GM21423 (cell line): ENCODE results near the gene ADD1.
A peak's percentile ranks its signal among the peaks of the same experiment; 100 is the strongest.
"Not testable (repeated sequence)": the region's sequence is repeated elsewhere in the genome, so short reads cannot be mapped to it uniquely, and the experiment has no call there.

Experiments
- ATAC-seq: cut with Tn5 transposase; IDR thresholded peaks from one replicate; pipeline ENCODE4 v1.9.1; 2021; ENCODE audit warnings: mild to moderate bottlenecking, moderate library complexity; ENCODE audit not compliant: unreplicated experiment

ADD1 gene

DNA sequence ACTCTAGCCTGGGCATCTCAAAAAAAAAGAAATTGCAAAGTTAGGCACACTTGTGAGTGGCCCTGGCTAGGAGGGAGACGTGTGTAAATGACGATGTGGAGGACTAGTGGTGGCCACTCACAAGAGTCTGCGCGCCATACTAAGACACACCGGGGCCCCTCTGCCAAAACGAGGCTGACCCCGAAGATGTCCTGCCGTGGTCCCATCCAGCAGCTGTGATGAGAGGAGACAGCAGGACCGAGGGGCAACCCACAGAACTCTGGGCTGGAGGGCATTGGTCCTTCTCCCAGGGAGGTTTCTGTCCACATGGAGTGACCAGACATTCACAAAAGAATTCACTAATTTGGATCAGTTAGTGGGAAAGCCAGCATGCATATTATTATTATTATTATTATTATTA is 72.1 kb downstream of the ADD1 start:
- no peak for ATAC-seq

DNA sequence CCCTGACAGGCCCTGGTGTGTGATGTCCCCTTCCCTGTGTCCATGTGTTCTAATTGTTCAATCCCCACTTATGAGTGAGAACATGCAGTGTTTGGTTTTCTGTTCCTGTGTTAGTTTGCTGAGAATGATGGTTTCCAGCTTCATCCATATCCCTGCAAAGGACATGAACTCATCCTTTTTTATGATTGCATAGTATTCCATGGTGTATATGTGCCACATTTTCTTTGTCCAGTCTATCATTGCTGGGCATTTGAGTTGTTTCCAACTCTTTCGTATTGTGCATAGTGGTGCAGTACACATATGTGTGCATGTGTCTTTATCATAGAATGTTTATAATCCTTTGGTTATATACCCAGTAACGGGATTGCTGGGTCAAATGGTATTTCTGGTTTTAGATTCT is 73.1 kb downstream of the ADD1 start:
- not testable (repeated sequence) for ATAC-seq

DNA sequence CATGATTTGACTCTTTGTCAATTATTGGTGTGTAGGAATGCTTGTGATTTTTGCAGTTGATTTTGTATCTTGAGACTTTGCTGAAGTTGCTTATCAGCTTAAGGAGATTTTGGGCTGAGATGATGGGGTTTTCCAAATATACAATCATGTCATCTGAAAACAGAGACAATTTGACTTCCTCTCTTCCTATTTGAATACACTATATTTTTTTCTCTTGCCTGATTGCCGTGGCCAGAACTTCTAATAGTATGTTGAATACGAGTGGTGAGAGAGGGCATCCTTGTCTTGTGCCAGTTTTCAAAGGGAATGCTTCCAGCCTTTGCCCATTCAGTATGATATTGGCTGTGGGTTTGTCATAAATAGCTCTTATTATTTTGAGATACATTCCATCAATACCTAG is 74.7 kb downstream of the ADD1 start:
- ATAC-seq, result not testable (repeated sequence)

DNA sequence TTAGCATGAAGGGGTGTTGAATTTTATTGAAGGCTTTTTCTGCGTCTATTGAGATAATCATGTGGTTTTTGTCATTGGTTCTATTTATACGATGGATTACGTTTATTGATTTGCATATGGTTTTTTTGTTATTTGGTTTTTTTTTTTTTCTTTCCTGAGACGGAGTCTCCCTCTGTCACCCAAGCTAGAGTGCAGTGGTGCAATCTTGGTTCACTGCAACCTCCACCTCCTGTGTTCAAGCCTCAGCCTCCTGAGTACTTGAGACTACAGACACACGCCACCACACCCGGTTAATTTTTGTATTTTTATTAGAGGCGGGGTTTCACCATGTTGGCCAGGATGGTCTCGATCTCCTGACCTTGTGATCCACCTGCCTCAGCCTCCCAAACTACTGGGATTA is 75.1 kb downstream of the ADD1 start:
- ATAC-seq, result not testable (repeated sequence)

DNA sequence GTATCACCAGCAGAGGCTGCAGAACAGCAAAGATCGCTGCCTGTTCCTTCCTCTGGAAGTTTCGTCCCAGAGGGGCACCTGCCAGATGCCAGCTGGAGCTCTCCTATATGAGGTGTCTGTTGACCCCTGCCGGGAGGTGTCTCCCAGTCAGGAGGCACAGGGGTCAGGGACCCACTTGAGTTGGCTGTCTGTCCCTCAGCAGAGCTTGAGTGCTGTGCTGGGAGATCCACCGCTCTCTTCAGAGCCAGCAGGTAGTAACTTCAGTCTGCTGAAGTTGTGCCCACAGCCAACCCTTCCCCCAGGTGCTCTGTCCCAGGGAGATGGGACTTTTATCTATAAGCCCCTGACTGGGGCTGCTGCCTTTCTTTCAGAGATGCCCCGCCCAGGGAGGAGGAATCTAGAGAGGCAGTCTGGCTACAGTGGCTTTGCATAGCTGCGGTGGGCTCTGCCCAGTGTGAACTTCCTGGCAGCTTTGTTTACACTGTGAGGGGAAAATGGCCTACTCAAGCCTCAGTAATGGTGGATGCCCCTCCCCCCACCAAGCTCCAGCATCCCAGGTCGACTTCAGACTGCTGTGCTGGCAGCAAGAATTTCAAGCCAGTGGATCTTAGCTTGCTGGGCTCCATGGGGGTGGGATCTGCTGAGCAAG is 78.9 kb downstream of the ADD1 start:
- ATAC-seq, result not testable (repeated sequence)

DNA sequence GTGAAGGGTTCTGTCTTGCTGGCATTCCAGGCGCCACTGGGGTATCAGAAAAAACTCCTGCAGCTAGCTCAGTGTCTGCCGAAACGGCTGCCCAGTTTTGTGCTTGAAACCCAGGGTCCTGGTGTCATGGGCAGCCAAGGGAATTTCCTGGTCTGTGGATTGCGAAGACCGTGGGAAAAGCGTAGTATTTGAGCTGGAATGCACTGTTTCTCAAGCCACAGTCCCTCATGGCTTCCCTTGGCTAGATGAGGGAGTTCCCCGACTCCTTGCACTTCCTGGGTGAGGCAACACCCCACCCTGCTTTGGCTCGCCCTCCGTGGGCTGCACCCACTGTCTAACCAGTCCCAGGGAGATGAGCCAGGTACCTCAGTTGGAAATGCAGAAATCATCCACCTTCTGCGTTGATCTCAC is 79.5 kb downstream of the ADD1 start:
- ATAC-seq, result no peak

DNA sequence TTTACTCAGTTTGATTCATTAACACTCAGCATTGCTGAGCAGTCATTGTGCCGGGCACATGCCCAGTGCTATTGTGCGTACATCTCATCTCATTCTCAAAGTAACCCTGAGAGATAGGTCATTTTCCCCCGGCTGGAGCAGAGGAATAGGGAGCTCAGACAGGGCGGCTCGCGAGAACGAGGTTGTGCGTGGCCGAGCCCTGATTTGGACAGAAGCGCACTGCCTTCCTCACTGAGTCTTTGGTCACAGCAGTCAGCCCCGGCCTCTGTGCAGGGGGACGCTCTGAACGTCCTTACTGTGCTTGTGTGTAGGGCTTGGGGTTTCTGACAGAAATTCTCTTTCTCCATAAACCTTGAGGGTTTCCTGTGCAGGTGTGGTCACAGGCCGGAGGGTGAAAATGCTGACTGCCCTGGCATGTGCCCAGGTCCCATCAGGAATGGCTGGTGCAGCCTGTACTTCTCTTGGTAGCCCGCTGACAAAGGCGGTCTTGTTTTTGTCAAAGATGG is 80.1 kb downstream of the ADD1 start:
- no peak for ATAC-seq

DNA sequence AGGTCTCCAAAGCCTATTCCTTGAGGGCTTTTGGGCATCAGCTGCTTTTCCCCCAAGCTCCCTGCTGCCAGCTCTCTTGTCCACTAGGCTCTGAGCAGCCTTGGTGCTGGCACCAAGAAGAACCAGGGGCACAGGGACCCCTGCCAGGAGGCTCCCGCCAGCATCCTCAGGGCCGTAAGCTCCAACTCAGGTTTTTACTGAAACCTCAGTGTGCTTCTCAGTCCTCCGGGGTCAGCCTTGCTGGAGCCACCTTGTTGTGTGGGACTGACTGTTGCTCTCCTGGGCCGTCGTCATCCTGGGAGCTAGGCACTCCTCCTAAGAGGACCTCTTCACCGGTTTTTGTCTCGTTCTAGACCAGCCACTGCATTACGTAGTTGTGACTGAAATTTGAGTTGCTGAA is 80.6 kb downstream of the ADD1 start:
- no peak for ATAC-seq

DNA sequence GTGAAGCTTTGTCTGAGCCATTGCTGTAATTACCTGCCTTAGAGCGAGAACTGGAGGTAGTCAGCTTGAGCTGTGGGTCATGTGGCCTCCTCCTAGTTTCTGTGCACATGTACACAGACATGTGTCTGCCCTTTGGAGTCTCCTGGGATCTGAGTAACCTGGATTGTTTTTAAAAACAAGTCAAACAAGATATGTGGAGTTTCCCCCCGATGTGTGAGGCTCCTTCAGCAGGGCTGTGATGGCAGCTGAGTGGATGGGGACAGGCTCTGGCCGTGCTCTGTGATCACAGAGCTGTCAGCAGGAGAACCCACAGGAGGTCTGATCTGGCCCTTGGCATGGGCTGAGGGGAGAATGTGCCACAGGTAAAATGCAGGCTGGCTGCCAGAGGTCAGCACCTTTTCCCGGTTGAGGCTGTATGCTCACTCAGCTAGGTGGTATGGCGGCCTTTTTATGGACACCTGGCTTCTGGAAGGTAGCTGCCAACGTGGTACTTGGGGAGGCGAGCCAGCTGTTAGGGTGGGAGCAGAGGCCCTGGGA is 81.2 kb downstream of the ADD1 start:
- no peak for ATAC-seq

DNA sequence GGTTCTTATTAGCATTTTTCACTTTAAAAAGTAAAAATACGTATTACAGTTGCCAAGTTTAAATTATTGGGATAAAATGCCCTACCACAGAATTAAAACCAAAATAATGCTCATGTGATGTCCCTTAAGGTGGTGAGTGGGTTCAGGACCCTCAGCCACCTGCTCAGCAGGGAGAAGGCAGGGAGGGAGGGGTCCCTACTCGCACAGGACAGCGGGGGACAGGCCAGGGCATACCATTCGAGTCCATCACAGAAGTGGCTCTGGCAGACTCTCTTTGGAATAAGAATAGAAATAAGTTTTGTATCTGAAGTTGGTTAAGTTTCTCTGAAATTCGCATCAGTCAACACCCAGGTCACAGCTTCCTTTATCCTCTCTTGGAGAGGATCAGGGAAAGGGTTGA is 81.9 kb downstream of the ADD1 start:
- ATAC-seq, result no peak

DNA sequence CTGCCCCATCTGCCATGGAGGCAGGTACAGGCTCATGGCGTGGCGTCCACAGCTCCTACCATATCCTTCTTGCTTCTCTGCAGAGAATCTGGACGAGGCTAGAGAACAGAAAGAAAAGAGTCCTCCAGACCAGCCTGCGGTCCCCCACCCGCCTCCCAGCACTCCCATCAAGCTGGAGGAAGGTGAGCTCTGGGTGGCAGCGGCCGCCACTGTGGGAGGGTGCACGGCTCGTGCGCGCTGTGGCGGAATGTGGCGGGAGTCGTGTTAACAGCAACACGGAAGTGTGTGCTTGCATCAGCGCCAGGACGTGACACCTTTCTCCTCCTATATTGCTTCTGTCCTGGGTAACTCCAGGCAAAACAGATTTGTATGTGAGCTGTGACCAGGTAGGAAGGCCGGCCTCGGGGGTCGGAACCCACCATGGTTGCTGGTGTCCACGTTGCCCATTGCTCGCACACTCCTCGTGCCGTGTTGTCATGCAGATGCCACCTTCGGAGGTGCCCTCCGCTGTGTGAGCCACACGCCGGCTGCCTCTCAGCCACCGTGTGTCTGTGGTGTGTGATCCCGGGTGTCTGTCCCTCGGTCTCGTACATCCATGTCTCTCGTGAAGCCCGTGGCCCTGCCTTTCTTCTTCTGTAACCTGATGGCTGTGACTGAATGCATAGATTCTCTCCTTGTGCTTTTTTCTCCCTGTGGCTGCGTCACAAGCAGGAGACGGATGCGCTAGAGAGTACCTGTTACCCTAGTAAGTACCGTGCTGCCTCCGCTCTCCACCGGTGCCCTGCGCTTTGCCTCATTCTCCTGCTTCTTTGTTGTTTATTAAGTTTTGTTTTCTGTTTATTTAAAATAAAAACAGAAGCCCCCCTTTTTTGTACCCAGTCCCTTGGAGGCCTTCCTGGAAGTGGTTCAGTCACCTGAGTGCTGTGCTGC is 82.6 kb downstream of the ADD1 start:
- no peak for ATAC-seq

DNA sequence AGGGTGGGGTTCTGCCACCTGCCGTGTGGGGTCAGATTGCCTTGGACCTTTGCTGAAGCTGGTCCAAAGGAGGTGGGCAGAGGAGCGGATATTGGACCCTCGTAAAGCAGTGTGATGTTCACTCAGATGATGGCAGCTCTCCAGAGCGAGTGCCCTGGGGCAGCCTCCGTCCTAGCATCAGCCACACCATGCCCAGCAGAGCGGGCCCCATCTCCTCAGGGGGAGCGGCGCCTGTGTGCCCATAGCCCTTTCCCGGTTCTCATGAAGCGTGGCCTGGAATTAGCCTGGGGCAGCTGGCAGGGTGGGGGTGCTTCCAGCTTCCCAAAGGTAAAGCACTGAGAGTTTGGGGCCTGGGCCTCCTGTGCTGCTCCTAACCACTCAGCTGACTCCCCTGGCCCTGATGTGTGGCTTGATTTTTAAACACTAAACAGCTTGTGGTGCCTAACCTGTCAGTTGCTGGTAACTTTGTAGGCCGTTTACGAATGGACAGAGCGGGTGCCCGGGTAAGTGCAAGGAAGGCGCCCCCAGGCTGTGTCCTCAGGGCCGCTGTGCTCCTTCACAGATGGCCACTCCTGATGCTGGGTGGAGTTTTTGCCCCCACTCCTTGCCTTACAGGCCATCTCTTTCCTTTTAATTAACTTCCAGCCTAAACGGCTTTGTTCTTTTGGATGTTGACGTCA is 83.5 kb downstream of the ADD1 start:
- no peak for ATAC-seq

DNA sequence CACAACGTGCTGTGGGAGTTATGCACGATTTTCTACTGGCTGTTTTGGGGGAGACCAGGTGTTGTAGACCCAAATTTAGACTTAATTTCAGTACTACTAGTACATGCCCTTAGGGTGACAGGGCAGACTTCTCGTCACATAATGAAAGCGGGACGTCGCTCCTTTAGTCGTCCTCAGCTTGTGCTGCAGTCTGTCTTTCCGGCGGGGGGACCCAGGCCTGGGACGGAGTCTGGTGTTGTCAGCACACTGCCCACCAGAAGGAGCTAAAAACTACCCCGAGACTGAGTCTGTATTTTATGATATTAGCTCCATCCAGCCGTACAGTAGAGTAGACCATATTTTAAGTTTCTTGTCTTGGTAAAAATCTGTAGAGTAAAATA is 84.0 kb downstream of the ADD1 start:
- ATAC-seq, result no peak

DNA sequence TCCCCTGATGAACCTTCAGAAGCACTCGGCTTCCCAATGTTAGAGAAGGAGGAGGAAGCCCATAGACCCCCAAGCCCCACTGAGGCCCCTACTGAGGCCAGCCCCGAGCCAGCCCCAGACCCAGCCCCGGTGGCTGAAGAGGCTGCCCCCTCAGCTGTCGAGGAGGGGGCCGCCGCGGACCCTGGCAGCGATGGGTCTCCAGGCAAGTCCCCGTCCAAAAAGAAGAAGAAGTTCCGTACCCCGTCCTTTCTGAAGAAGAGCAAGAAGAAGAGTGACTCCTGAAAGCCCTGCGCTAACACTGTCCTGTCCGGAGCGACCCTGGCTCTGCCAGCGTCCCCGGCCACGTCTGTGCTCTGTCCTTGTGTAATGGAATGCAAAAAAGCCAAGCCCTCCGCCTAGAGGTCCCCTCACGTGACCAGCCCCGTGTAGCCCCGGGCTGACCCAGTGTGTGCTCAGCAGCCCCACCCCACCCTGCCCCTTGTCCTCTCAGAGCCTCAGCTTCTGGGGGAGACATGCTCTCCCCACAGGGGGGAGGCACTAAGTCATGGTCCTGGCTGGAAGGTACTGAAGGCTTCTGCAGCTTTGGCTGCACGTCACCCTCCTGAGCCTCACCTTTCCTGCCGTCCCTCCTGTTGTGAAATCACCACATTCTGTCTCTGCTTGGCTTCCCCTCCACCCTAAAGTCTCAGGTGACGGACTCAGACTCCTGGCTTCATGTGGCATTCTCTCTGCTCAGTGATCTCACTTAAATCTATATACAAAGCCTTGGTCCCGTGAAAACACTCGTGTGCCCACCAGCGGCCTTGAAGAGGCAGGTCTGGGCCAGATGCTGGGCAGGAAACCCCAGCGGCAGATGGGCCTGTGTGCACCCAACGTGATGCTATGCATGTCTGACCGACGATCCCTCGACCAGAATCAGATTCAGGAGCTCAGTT is 84.9 kb downstream of the ADD1 start:
- ATAC-seq, result no peak

DNA sequence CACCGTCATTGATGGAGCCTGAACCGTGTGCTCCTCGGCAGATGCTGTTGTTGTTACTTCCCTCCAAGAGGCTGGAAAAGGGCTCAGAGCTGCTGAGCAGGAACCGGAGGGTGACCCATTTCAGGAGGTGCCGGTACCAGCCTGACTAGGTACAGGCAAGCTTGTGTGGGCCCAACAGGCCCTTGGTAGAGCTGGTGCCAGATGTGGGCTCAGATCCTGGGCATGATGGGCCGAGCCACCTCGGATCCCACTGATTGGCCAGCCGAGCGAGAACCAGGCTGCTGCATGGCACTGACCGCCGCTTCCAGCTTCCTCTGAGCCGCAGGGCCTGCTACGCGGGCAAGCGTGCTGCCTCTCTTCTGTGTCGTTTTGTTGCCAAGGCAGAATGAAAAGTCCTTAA is 85.8 kb downstream of the ADD1 start:
- ATAC-seq, result no peak

DNA sequence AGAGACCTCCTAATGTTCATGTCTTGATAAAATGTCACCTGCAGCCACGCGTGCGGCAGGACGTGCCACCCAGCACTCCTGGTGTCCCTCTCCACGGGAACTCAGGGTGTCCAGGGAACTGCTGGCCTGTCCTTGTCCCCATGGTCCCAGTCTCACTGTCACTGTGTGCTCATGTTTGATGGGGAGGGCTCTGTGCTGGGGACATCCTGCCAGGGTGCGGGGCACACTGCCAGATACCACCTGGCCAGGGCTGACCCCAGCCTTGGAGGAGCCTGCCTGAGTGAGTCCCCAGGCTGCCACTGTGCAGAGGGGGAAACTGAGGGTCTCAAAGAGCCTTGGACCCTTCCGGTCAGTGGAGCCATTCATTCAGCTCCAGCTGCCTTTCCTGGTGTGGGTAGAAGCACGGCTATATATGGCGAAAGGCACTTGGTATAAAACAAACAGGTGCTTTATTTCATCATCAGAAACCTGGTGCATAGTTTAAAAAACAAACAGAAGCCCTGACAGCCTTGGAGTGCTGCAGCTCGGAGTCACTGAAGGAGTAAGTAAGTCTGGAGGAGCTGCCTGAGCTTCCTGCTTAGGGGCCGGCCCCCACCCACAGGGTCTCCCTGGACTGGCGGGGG is 86.6 kb downstream of the ADD1 start:
- ATAC-seq, result no peak

DNA sequence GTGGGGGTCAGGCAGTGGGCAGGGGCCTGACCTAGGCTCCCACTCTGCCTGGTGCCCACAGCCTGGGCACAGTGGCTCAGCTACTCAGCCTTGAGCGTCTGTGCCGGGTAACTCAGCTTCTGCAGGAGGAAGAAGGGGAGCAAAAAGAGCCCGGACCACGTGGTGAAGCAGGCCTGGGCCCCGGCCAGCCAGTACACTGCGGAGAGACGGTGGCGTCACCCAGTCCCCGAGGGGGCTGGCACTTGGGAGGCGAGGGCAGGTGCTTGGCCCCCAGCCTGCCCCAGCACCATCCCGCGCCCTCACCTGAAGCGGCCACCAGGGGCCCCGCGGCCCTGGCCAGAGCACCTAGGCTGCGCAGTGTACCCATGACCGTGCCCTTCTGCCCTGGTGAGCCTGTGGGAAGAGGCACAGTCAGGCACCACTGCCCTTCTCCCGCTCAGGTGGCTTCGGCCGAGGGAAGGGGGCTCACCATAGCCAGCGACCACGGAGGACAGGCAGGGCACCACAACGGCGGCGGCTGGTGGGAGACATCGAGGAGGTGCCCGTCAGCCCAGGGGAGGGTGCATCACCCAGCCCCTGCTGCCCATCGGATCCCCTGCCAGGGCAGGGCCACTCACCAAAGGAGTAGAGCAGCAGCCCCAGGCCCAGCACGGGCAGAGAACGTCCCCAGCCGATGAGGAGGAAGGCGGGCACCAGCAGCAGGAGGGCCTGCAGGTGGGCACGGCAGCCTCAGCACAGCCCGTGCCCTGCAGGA is 87.3 kb downstream of the ADD1 start:
- ATAC-seq, result no peak

DNA sequence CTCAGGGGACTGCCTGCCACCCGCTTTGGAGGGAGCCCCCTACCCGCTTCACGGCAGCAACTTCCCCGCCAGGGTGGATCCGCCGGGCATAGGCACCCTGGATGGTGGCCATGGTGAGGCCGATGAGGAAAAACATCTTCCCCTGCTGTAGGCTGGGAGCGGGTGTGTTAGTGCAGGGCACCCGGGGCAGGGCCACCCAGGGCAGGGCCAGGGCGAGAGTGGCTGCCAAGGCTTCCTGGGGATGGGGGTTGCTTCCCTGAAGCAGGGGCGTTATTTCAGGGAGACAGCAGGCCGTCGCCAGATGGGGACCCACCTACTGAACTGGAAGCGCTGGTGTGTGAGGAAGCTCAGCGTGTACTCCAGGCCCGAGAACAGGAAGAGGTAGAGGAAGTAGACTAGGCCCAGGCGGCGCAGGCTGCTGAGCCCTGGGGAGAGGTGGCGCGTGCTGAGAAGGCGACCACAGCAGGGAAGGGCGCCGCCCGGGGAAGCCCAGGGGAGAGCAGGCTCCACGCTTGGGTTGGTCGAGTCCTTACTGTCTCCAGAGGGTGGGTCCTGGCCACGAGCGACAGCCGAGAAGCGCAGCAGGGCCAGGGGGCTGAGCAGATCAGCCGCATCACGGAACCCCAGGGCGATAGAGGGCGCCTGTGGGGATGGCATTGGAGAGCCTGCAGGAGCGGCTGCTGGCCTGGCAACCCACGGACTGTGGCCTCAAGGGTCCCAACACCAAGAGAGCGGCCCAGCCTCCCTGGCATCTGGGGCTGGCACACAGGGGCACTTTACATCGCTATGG is 88.1 kb downstream of the ADD1 start:
- ATAC-seq, result peak; percentile 36
